GM21825 (cell line): Measurements from ENCODE around the gene SLC45A3.

ENCODE experiments used
- ATAC-seq: cut with Tn5 transposase; IDR thresholded peaks from one replicate; pipeline ENCODE4 v1.9.1; 2021; ENCODE audit warnings: mild to moderate bottlenecking, moderate library complexity; ENCODE audit not compliant: unreplicated experiment

SLC45A3 gene

DNA sequence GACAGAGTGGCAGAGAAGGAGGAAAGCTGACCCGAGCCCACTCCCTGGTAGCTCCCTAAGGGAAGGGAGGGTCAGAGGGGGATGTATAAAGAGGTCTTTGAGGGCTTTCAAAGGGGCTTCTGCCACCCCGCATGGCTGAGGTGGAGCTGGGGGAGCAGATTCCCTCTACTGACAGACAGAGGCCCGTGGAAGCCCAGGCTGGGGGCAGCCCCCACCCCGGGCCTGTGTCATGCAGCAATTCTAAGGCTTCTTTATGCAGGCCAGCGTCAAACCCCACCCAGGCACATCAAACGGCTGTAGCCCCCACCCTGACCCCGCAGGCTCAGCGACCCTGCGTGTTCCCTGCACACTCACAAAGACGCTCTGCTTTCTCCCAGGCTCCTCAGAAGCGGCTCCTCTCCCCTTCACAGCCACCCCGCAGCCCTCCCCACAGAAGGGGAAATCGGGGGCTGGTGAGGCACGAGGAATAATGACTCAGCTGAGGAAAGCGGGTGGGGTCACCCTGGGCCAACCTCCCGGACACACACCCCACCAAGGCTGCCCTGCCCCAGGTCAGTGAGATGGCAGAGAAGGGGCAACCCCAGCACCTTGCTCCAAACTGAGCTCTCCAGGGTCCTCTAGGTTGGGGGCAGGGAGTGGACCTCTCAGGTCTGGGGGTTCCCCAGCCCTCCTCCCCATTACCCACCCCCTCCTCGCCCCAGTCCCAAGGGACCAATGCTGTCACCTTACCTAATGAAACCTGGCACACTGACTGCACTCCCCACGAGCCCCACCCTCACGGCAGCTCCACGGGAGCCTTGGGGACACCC, 10.8 kb downstream of the SLC45A3 start:
- peak; percentile 36 for ATAC-seq

DNA sequence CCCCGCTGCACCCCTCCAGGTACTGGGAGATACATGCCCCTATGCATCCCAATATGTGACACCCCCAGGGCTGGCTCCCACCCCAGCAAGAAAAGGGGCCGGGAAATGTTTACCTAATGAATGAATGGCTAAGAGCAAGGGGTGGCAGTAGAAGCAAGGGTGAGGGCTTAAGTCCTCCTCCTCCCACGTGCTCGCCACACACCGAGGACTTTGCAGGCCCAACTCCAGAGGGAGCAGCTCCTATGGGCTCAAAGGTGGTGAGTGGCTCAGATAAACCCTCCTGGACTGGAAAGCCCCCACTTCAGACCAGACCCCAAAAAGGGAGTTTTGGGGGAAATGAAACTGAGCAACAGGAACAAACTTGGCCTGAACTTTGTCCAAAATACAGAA, 11.4 kb downstream of the SLC45A3 start:
- peak; percentile 24 for ATAC-seq

DNA sequence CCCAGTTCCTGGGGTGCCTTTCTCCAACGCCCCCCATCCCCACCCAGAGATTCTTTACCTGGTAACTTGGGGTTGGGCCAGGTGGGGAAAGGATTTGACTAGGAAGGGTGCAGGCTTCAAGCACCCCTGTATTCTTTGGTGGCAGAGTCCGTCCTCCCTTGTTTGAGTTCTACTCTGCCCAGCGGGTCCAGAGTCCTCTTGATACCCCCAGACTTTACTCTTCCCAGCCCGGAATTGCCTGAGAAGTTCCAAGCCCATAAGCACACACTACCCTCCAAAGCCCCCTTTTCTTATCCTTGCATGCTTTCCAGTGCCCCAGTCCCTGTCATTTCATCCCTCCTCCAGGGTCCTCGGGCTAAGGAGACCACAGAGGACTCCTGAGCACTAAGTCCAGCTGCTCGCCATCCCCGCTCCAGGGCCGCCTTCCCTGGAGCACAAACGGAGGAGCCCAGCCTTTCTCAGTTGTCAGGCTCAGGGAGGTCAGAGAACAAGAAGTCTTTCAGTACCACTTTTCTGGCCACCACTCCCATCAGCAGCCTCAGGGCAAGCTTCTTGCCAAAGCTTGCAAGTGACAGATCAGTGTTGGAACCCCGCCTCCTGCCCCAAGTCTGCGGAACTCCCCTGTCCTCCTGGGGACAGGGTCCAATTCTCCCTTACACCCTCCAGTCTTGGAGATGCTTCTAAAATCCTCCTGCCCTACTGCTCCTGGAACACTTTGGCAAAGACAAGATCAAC, 12.2 kb downstream of the SLC45A3 start:
- no peak for ATAC-seq

DNA sequence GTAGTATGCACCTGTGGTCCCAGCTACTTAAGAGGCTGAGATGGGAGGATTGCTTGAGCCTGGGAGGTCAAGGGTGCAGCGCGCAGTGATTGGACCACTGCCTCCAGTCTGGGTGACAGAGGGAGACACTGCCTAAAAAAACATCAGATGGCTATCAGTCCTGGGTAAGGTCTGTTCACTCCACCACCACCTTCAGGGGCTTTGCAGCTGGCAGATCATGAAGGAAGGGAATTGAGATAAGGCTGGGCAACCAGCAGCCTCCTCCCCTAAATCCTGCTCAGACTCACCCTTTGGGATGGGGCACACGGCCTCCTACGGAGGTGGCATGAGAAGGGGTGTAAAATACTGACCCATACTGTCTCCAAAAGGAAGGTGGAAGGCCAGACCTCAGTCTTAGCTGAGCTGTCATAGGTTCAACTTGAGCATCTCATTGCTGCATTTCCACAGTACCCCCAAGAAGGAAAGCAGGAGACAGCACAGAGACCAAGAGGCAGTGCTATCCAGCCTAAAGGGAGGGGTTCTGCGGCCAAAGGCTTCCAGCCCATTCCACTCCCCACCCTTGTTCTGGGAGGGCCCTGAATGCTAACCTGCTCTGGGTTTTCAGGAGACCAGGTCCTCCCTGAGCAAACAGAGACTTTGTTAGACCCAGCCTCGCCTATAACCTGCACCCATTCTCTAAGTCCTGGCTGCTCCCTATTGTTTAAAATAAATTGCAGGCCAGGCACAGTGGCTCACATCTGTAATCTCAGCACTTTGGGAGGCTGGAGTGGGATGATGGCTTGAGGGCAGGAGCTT, 13.7 kb downstream of the SLC45A3 start:
- no peak for ATAC-seq

DNA sequence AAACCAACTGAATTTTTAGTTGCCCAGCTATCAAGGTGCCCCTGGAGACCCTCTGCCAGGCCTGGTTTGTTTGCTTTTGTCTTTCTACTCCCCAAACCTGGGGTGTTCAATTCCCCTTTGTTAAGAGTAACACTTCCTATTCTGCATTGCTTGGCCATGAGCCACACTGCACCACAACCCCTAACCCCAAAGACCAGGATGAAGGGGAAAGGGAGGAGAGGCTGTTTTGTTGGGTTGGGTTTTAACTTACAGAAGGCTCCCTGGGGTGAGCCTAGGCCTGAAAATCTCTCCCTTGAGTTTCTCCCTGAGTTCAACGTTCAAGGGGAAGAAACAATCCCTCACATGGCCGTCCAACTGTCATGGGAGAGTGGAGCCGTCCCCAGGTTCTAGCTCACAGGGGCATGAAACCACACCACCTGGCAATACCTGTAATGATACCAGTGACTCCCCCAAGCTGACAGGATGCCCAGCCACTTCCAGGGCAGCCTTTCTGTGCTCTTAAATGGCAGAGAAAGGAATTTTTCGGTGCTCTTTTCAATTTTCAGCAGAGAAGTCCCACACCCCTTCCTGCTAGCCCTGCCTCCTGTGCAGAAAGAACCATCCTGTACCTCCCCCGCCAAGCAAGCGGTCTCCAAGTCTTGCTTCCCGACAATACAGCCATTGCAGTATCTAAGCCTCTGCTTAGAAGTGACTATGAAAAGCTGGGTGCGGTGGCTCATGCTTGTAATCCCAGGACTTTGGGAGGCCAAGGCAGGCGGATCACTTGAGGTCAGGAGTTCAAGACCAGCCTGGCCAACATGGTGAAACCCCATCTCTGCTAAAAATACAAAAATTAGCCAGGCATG, 14.9 kb downstream of the SLC45A3 start:
- no peak for ATAC-seq

DNA sequence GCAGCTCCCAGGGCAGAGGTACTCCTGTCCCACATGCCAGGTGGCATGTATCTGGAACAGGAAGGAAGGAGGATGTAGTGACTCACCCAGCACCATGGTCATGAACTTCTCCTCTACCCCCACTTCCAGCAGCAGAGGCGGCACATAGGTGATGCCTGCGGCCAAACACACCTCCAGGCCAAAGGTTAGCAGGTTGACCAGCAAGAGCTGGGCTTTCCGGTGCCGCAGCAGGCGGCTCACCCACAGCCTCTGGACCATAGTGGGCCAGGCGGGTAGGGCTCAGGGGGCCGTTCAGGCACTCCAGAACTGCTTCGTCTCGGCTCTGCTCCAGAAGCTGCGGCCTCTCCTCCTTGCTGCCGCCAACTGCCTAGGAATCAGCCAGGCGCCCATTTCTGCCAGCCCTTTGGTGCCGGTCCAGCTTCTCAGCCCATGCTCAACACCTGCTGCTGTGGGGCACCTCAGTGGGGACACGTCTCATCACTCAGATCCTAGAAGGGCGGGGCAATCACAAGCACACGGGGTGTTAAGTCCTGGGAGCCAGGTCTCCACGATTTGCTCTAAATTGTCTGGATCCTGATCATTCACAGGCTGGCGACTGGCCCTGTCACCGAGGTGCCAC, 15.8 kb downstream of the SLC45A3 start:
- ATAC-seq, result no peak

DNA sequence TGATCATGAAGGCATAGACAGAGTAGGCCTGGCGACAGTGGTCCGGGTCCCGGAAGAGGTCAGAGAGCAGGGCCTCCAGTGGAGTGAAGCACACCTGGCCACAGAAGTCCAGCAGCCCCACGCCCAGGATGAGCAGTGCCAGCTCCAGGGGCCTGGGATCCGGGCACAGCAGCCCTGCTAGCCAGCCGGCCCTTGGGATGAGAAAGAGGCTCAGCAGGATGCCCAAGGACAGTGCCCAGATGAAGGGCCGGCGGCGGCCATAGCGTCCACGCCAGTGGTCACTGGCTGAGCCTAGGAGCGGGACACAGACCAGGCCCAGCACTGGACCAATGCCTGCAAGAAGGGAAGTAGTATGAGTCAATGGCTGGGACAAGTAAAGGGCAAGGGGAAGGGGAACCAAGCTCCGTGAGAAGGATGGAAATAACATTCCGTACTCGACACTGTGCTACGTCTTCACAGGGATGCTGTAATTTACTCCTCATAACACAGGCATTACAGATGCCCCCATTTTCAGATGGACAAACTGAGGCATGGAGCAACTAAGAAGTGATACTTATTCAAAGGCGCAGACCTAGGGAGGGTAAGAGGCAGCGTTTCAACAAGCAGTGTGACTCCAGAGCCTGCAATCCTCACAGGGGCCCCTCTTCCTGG, 16.9 kb downstream of the SLC45A3 start:
- ATAC-seq, result no peak

DNA sequence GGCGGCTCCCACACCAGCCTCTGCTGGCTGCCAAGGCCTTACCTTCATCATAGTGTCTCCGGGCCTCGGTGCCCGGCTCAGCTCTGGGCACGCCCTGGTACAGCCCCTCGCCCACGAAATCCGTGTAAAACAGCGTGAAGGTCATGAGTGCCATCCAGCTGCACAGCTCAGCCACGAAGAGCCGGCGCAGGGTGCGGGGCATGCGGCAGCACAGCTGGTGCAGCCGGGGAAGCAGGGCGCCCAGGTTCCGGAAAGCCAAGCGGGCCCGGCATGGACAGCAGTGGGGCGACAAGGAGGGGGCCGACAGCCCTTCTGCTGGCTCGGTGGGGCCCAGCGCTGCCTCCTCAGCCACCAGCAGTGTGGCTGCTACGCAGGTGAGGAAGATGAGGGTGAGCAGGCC, 17.5 kb downstream of the SLC45A3 start:
- ATAC-seq, result no peak

DNA sequence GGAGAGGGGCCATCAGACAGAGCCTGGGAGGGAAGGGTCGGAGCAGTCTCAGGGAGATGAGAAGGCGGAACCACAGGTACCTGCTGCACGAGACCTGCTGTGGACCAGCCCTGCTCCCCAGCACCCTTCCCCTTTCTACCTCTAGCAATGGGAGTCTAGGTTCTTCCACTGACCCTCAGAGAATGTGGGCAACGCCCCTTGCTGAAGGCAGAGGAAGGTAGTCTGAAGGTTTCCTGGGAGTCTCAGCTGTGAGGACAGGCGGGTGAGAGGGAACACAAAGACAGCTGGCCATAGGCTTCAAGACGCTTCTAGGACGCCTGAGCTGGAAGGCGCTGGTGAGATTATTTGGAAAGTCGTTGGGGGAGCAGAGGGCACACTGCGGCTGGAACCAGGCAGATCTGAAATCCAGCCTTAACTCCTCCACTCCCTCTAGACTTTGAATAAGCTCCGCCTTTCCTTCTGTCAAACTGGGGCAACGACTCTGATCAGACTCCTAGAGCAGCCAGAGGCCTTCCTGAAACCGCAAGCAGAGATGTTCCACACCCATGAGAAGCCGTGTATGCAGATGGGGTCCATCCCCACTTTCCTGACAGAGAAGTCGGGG, 18.1 kb downstream of the SLC45A3 start:
- no peak for ATAC-seq

DNA sequence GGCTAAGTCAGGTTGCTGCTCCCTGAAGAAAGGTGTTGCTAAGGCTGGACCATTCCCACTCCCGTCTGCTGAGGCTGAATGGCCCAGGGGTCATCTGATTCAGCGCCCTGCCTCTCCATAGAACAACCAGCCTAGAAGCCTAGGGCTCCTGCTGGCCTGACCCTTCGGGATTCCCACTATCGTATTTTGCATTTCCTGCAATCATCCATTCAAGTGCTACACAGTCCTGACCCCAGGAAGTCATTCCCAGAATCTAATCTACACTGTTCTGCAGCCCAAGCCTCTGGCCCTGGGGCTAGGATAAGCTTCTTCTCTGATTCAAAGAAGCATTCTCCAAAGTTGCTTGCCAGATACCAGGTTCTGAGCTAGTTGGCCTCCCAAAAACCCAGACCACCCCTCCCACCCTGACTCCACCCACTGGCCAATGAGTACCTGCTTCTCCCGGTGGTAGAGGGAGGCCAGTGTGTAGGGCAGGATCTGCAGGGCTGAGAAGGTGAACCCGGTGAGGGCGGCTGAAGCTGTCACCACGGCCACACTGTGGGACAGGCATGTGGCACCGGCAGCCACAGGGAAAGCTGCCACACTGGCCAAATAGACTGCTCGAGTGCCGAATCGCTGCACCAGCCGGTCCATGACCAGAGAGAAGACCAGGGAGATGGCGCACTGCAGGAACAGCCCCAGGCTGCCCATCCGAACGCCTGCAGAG, 18.7 kb downstream of the SLC45A3 start:
- ATAC-seq, result no peak

DNA sequence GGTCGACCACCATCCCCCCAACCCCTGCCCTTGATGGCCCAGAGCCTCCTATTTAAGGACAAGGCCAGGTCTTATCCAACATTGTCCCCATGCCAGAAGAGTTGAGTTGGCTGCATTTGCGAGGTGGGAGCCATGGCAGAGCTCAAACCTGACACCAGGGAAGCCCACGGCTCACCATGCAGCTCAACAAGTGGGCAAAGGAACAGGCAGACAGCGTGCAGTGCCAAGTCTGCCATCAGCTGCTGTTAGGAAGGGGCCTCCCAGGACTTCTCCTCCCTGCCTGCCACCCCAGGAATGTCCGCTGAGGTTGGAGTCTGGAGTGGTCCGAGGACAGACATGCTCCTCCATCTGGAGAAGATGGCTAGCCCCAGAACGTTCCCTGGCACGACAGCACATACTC, 19.9 kb downstream of the SLC45A3 start:
- ATAC-seq, result no peak

DNA sequence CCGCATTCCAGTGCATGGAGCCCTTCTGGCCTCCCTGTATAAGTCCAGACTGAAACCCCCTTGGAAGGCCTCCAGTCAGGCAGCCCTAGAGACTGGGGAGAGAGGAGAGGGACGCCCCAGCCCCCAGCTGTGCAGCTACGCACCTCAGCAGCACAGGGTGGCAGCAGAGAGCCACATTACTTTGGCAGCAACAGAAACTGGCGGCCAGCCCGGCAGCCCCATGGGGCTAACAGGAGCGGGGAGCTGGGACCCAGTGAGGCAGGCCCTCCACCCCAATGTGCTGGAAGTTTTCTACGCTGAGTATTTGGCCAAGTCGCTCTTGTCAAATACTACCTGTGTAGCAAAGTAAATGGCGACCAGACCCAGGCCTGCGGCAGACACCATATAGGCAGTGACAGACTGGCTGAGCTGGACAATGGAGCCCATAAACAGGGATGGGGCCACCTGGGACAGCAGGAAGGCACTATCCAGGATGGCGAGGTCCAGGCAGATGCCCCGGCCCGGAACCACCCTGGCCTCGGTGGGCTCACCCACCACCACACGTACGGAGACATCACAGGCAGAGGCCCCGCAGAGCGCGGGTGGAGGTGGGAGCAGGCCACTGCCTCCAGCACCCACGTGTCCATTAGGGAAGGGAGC, 21.2 kb downstream of the SLC45A3 start:
- peak; percentile 74 for ATAC-seq

DNA sequence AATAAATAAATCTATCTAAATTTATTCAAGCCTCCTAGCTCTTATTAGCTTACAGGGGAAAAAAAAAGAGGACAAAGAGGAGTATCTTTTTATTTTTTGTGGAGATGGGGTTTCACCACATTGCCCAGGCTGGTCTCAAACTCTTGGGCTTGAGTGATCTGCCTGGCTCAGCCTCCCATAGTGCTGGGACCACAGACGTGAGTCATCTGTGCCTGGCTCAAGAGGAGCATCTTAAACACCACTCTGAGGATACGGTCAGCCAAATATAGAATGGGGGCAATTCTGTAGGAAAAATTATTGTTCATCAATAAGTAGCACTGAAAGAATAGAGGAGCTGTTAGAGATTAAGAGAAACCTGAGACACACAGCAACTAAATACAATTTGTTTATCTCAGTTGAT, 24.1 kb downstream of the SLC45A3 start:
- ATAC-seq, result no peak

DNA sequence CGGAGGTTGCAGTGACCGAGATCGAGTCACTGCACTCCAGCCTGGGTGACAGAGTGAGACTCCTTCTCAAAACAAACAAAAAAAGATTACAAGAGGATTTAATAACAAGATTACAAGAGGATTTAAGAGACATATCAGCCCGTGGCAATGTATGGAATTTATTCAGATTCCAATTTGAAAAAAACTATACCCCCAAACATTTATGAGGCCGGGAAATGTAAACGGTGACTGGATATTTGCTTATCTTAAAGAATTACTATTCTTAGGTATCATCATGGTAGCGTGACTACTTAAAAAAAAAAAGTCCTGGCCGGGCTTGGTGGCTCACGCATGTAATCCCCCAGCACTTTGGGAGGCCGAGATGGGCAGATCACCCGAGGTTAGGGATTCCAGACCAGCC, 27.3 kb downstream of the SLC45A3 start:
- ATAC-seq, result no peak

DNA sequence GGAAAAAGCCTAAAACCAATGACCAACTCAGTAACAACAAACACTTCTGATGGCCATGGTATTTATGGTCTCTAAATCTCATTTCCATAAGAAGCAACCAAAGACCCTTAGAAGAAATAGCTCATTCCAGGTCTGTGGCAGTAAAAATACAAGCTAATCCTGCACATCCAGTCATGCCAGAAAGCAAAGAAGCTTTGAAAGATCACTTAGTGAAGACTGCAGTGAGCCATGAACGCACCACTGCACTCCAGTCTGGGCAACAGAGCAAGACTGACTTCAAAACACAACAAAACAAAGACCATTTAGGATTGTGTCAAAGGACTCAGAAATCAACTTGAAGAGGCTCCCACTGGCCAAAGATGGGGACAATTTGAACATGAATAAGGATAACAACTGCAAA, 30.1 kb downstream of the SLC45A3 start:
- no peak for ATAC-seq

DNA sequence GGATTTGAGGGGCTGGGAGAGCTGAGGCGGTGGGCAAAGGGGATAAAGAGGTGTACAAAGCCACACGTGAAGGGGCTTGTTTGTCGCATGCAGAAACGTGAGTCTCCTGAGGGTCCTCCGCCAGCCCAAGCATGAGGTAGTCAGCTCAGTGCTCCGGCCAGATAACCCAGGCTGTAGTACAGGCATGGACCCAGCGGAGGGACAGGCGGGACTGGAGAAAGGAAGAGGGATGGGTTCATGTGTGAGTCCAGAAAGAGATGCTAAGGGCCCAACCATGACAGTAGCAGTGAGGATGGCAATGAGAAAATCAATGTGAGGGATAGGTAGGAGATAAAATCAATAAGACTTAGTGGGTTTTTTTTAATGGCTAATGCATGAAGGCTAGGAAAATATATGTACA, 34.8 kb downstream of the SLC45A3 start:
- no peak for ATAC-seq

DNA sequence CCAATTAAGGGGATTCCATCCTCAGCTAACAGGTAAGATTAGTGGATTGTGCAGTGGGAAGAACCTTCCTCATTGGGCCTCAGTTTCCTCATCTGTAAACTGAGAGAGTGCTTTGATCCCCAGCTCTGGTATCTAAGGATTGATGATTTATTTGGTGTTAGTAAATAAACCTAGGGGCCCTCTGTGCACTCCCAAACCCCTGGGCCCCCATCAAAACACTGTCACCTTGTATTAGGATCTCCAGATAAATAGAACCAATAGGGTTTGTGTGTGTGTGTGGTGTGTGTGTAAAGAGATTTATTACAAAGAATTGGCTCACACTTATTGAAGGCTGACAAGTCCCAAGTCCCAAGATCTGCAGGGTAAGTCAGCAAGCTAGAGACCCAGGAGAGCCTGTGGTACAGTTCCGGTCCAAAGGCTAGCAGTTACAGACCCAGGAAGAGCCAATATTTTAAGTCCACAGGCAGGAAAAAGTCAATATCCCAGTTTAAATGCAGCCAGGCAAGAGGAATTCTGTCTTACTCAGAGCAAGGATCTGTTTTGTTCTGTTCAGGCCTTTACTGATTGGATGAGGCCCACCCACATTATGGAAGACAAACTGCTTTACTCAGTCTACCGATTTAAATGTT, 37.5 kb downstream of the SLC45A3 start:
- ATAC-seq, result no peak

DNA sequence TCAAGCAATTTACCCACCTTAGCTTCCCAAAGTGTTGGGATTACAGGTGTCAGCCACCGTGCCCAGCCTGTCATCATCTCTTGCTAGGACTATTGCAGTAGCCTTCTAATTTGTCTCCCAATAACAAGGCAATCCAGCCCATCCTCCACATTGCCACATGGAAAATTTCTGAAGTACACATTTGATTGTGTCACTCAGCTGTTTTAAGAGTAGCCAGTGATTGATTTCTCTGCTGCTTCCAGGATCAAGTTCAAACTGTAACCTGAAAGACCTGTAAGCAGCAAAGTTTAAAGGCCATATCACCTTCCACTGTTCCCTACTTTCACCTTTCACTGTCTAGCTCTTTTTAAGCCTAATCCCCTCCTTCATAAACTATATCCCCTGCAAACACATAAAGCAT, 40.7 kb downstream of the SLC45A3 start:
- ATAC-seq, result no peak
